MCF 10A (cell line): Measurements from ENCODE around the gene SF1. TPM values are rescaled to one million over a fixed set of nuclear protein-coding genes. Genes with fewer than 3 reads are reported as not detected.

ENCODE experiments used
- BruUV-seq: library from RNA; stranded (reverse); fragments of 400-500 nt; replicated peaks from 2 replicates; lab custom pipeline; 2021; lab: Mats Ljungman, UMichigan
- CTCF ChIA-PET: fragments of 300-600 bp; sonication (Branson Sonifier 250); formaldehyde crosslinking; extraction: SDS; loops from one replicate; lab custom pipeline; 2021; ENCODE audit warnings: antibody characterized with exemption, inconsistent platforms; lab: Yijun Ruan, JAX
- POLR2A ChIA-PET: fragments of 300-600, 350-650 bp; sonication (Branson Sonifier 250); formaldehyde crosslinking; extraction: SDS; loops from one replicate; lab custom pipeline; 2020; ENCODE audit warnings: antibody characterized with exemption, inconsistent platforms; lab: Yijun Ruan, JAX
- DNase-seq: peaks from one replicate; pipeline ENCODE4 v3.0.0-alpha.2; 2018; ENCODE audit not compliant: unreplicated experiment
- H3K27ac Mint-ChIP-seq: one replicate; pipeline ENCODE4 v1.8.0; 2022; ENCODE audit warnings: mild to moderate bottlenecking, low read depth, mixed read lengths; ENCODE audit not compliant: unreplicated experiment
- H3K27me3 Mint-ChIP-seq: one replicate; pipeline ENCODE4 v1.8.0; 2022; ENCODE audit warnings: mixed read lengths; ENCODE audit not compliant: insufficient read depth, unreplicated experiment
- H3K36me3 Mint-ChIP-seq: one replicate; pipeline ENCODE4 v1.8.0; 2022; ENCODE audit warnings: mild to moderate bottlenecking, moderate library complexity, mixed read lengths; ENCODE audit not compliant: insufficient read depth, unreplicated experiment
- H3K4me1 Mint-ChIP-seq: one replicate; pipeline ENCODE4 v1.8.0; 2022; ENCODE audit warnings: mixed read lengths; ENCODE audit not compliant: insufficient read depth, unreplicated experiment
- H3K4me3 Mint-ChIP-seq: one replicate; pipeline ENCODE4 v1.8.0; 2022; ENCODE audit warnings: mild to moderate bottlenecking, moderate library complexity, mixed read lengths; ENCODE audit not compliant: unreplicated experiment
- H3K9me3 Mint-ChIP-seq: one replicate; pipeline ENCODE4 v1.8.0; 2022; ENCODE audit warnings: mixed read lengths; ENCODE audit not compliant: unreplicated experiment
- intact Hi-C: fragments of 100-400 bp; cut with micrococcal nuclease; formaldehyde crosslinking; loops from 2 replicates; pipeline ENCODE4 v1.14.1; 2022
- total RNA-seq: library from RNA; stranded (reverse); gene quantifications from 2 replicates; pipeline ENCODE4 v1.2.3, GENCODE V29; 2022
- TF ChIP-seq, protein P1 (sequence below): fragments of 200-600 bp; IDR thresholded peaks from one replicate; pipeline ENCODE4 v1.8.0; 2022; ENCODE audit warnings: antibody characterized with exemption, mild to moderate bottlenecking; ENCODE audit not compliant: unreplicated experiment

SF1 gene
- total RNA-seq, 1 experiment from 2014 or later = 503 TPM

DNA sequence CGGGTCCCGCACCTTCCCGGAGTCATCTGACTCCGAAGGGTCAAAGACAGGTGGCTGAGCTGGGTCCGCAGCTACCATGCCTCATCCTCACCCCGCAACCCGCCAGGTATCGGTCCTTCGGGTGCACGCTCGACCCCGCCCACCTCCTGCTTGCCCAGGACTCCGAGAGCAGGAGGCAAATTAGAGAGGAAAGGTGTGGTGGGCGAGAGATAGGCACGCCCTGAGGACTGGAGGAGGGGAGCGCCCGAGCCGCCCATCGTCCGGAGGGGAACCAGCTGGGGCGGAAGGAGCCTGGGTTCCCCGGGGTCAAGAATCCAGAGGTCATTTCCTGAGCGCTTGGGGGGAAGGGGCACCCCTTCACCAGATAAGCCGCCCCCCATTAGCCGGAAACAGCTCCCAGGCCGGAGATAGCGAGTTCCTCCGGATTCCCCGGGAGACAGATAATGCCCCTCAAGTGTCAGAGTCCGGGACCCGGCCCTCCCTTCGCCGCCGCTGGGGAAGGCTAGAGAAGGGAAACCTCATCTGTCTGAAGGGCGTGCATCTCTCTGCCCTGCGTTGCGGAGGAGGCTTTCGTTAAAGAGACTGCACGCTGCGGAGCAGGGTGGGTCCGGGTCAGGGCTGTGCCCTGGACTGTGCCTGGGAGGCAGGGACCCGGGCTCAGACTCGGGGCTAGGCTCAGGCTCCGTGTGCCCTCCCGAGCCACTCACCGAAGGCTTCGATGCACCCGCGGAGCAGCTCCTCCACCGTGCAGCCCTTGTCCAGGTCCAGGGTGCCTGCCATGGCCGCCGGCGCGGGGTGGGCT lies 36.1 kb downstream of the SF1 start:
- TF ChIP-seq, protein P1, sequence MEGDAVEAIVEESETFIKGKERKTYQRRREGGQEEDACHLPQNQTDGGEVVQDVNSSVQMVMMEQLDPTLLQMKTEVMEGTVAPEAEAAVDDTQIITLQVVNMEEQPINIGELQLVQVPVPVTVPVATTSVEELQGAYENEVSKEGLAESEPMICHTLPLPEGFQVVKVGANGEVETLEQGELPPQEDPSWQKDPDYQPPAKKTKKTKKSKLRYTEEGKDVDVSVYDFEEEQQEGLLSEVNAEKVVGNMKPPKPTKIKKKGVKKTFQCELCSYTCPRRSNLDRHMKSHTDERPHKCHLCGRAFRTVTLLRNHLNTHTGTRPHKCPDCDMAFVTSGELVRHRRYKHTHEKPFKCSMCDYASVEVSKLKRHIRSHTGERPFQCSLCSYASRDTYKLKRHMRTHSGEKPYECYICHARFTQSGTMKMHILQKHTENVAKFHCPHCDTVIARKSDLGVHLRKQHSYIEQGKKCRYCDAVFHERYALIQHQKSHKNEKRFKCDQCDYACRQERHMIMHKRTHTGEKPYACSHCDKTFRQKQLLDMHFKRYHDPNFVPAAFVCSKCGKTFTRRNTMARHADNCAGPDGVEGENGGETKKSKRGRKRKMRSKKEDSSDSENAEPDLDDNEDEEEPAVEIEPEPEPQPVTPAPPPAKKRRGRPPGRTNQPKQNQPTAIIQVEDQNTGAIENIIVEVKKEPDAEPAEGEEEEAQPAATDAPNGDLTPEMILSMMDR = no peak
- intact Hi-C loops = no loop called here
- no peaks in the 10 kb centered on the region for H3K36me3 Mint-ChIP-seq
- H3K4me3 Mint-ChIP-seq = no peak overlapping the region
- ChIA-PET POLR2A (no interaction called here), CTCF (interaction anchor here (0.5 to 3.6 kb wide), 14 partner anchors 9 to 947 kb away, joined by 3 to 20 read pairs (median 4); partner anchors contain the start of gene PYGM)
- BruUV-seq = no TSS peak
- H3K9me3 Mint-ChIP-seq = no peaks in the 10 kb centered on the region
- H3K4me1 Mint-ChIP-seq = peaks cover 8% of the 10 kb centered on the region
- H3K27ac Mint-ChIP-seq = no peak overlapping the region
- H3K27me3 Mint-ChIP-seq = peaks cover 57% of the 10 kb centered on the region
- no peak for DNase-seq

DNA sequence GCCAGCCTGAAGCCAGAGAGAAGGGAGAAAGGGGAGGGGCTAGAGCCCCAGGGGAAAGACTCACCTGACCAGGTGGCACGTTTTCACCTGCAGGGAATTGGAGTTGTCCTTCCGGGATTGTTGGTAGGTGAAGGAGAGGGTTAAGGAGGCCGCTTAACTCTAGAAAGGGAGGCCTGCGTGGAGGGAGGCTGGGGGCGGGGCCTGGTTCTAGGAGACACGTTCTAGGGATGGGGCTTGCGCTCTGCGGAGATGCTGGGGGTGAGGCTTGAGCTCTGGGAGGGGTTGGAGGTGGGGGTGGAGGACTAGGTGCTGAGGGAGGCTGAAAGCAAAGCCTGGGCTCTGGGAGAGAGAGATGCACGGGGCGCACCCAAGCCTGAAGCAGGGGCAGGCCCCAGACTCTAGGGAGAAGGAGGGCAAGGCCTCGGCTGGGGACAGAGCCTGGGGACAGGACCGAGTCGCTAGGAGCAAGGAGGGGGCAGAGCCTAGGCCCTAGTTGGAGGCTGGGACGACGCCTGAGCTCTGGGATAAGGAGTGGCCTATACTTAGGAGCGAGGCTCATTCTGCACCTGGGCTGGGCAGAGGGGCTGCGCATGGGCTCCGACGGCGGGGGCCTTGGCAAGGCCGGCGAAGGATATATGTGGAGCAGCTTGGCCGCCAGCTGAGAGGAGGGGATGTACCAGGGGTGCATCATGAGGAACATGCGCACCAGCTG lies 36.8 kb downstream of the SF1 start:
- TF ChIP-seq, protein P1 = no peak
- Mint-ChIP-seq H3K27ac (no peak overlapping the region), H3K4me3 (no peak overlapping the region), H3K27me3 (peaks cover 65% of the 10 kb centered on the region), H3K36me3 (no peaks in the 10 kb centered on the region), H3K9me3 (no peaks in the 10 kb centered on the region), H3K4me1 (peaks cover 8% of the 10 kb centered on the region)
- ChIA-PET CTCF (interaction anchor here (0.5 to 3.6 kb wide), 11 partner anchors 8 to 948 kb away, joined by 3 to 20 read pairs (median 4); partner anchors contain the start of gene PYGM), POLR2A (no interaction called here)
- intact Hi-C loops = no loop called here
- no peak for DNase-seq
- BruUV-seq = no TSS peak

DNA sequence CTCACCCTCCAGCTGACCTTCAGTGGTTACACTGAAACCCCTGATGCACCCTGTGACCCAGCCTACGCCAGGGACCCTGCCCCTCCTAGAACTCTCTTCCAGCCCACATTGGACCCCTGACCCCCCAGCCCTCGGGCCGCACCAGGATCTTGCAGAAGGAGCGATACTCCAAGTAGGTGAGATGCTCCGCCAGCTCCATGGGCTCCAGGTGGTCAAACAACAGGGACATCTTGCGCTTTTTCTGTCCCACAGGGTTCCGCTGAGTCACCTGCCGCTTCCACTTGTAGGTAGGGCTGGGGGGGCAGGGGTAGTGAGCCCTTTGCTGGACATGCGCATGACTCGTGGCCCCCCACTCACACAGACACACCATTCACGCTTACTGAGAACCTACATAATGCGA lies 38.5 kb downstream of the SF1 start:
- H3K4me1 Mint-ChIP-seq = peaks cover 8% of the 10 kb centered on the region
- POLR2A ChIA-PET = interaction anchor here (0.7 kb wide), 1 partner anchor 36 kb away, joined by 3 read pairs; no protein-coding TSS in a partner anchor
- BruUV-seq = no TSS peak
- no peaks in the 10 kb centered on the region for H3K36me3 Mint-ChIP-seq
- intact Hi-C loops = no loop called here
- H3K4me3 Mint-ChIP-seq = no peak overlapping the region
- H3K27me3 Mint-ChIP-seq = peaks cover 81% of the 10 kb centered on the region
- no peak overlapping the region for H3K27ac Mint-ChIP-seq
- no peak for DNase-seq
- TF ChIP-seq, protein P1 = no peak
- H3K9me3 Mint-ChIP-seq = no peaks in the 10 kb centered on the region
- CTCF ChIA-PET = interaction anchor here (0.7 to 1.7 kb wide), 3 partner anchors 52 to 292 kb away, joined by 3 to 6 read pairs (median 5); no protein-coding TSS in a partner anchor

DNA sequence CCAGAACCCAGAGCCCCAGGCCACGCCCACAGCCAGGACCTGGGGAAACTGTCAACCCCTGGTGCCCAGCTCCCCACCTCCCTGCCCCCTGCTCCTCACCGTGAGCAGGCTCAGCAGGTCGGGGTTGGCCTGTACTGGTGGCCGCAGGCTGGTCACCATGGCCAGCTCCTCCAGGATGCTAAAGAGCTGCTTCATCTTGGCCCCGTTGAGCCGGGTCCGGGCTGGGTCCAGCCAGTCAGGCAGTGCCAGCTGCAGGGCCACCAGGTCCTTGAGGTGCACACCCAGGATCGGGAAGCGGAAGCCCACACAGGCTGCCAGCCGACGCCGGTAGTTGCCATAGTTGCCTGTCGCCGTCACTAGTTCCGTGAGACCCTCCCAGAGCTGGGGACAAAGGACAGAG lies 41.7 kb downstream of the SF1 start:
- TF ChIP-seq, protein P1 = no peak
- Mint-ChIP-seq H3K36me3 (no peaks in the 10 kb centered on the region), H3K27ac (no peak overlapping the region), H3K4me3 (no peak overlapping the region), H3K9me3 (no peaks in the 10 kb centered on the region), H3K27me3 (peaks cover 59% of the 10 kb centered on the region), H3K4me1 (no peaks in the 10 kb centered on the region)
- CTCF ChIA-PET = interaction anchor here (0.5 to 2.9 kb wide), 8 partner anchors 7 to 288 kb away, joined by 3 to 9 read pairs (median 3); partner anchors contain the start of gene RASGRP2
- no TSS peak for BruUV-seq
- POLR2A ChIA-PET = no interaction called here
- DNase-seq = no peak
- intact Hi-C loops = no loop called here
